Stimulated activated naive CD8-positive, alpha-beta T cell treated with anti-CD3 and anti-CD28 coated beads, Interleukin-15, Interleukin-2, amounts not matched to agents 100 ng/mL and 50 ng/mL, for 24 hours (primary cell): ENCODE results near the gene AKAP6.

Experiments used
- H3K27ac Mint-ChIP-seq: one replicate; pipeline ENCODE4 v1.8.0; 2021; ENCODE audit warnings: mild to moderate bottlenecking, mixed read lengths
- H3K27me3 Mint-ChIP-seq: one replicate; pipeline ENCODE4 v1.8.0; 2021; ENCODE audit warnings: mixed read lengths
- H3K36me3 Mint-ChIP-seq: one replicate; pipeline ENCODE4 v1.8.0; 2021; ENCODE audit warnings: low read depth, mixed read lengths
- H3K4me1 Mint-ChIP-seq: one replicate; pipeline ENCODE4 v1.8.0; 2021; ENCODE audit warnings: low read depth, mixed read lengths
- H3K4me3 Mint-ChIP-seq: one replicate; pipeline ENCODE4 v1.8.0; 2021; ENCODE audit warnings: mild to moderate bottlenecking, mixed read lengths
- H3K9me3 Mint-ChIP-seq: one replicate; pipeline ENCODE4 v1.8.0; 2021; ENCODE audit warnings: mixed read lengths

The AKAP6 gene

GRCh38 chr14:32473464-32473855 lies 144.4 kb downstream of the AKAP6 start:
- Mint-ChIP-seq H3K4me1 (no peaks in the 10 kb centered on the region), H3K4me3 (no peak overlapping the region), H3K27me3 (no peaks in the 10 kb centered on the region), H3K27ac (no peak overlapping the region), H3K9me3 (no peaks in the 10 kb centered on the region), H3K36me3 (no peaks in the 10 kb centered on the region)

GRCh38 chr14:32474478-32475195 lies 145.5 kb downstream of the AKAP6 start:
- Mint-ChIP-seq H3K27ac (no peak overlapping the region), H3K9me3 (no peaks in the 10 kb centered on the region), H3K4me3 (no peak overlapping the region), H3K27me3 (no peaks in the 10 kb centered on the region), H3K36me3 (no peaks in the 10 kb centered on the region), H3K4me1 (no peaks in the 10 kb centered on the region)

- no peaks in the 10 kb centered on the region for H3K4me1 Mint-ChIP-seq
- no peaks in the 10 kb centered on the region for H3K9me3 Mint-ChIP-seq
- no peak overlapping the region for H3K27ac Mint-ChIP-seq
- no peaks in the 10 kb centered on the region for H3K27me3 Mint-ChIP-seq
- H3K4me3 Mint-ChIP-seq = no peak overlapping the region
- H3K36me3 Mint-ChIP-seq = no peaks in the 10 kb centered on the region
These were observed 147.4 kb downstream of the AKAP6 start for GRCh38 chr14:32476532-32476931.

- H3K4me1 Mint-ChIP-seq = no peaks in the 10 kb centered on the region
- no peak overlapping the region for H3K4me3 Mint-ChIP-seq
- no peaks in the 10 kb centered on the region for H3K9me3 Mint-ChIP-seq
These were observed 148.3 kb downstream of the AKAP6 start for GRCh38 chr14:32477396-32477795.

GRCh38 chr14:32478050-32478449 lies 149.0 kb downstream of the AKAP6 start:
- H3K9me3 Mint-ChIP-seq = no peaks in the 10 kb centered on the region
- H3K27ac Mint-ChIP-seq = no peak overlapping the region
- H3K4me3 Mint-ChIP-seq = no peak overlapping the region
- H3K4me1 Mint-ChIP-seq = no peaks in the 10 kb centered on the region
- no peaks in the 10 kb centered on the region for H3K36me3 Mint-ChIP-seq
- no peaks in the 10 kb centered on the region for H3K27me3 Mint-ChIP-seq

More at GRCh38 chr14:32477396-32477795, 148.3 kb downstream of the AKAP6 start:
- Mint-ChIP-seq H3K36me3 (no peaks in the 10 kb centered on the region), H3K27me3 (no peaks in the 10 kb centered on the region), H3K27ac (no peak overlapping the region)

GRCh38 chr14:32480337-32480736 lies 151.2 kb downstream of the AKAP6 start:
- Mint-ChIP-seq H3K4me1 (no peaks in the 10 kb centered on the region), H3K27me3 (no peaks in the 10 kb centered on the region), H3K9me3 (no peaks in the 10 kb centered on the region), H3K27ac (no peak overlapping the region), H3K4me3 (no peak overlapping the region), H3K36me3 (no peaks in the 10 kb centered on the region)

- Mint-ChIP-seq H3K4me3 (no peak overlapping the region), H3K4me1 (no peaks in the 10 kb centered on the region), H3K27ac (no peak overlapping the region), H3K27me3 (no peaks in the 10 kb centered on the region), H3K36me3 (no peaks in the 10 kb centered on the region), H3K9me3 (no peaks in the 10 kb centered on the region)
These were observed 152.6 kb downstream of the AKAP6 start for GRCh38 chr14:32481707-32482106.

- H3K36me3 Mint-ChIP-seq = no peaks in the 10 kb centered on the region
- no peaks in the 10 kb centered on the region for H3K9me3 Mint-ChIP-seq
- no peaks in the 10 kb centered on the region for H3K27me3 Mint-ChIP-seq
- H3K27ac Mint-ChIP-seq = no peak overlapping the region
- H3K4me1 Mint-ChIP-seq = no peaks in the 10 kb centered on the region
- no peak overlapping the region for H3K4me3 Mint-ChIP-seq
These were observed 162.4 kb downstream of the AKAP6 start for GRCh38 chr14:32491416-32492016.

GRCh38 chr14:32492457-32492856 lies 163.4 kb downstream of the AKAP6 start:
- H3K4me1 Mint-ChIP-seq = no peaks in the 10 kb centered on the region
- no peak overlapping the region for H3K4me3 Mint-ChIP-seq
- H3K9me3 Mint-ChIP-seq = no peaks in the 10 kb centered on the region
- no peaks in the 10 kb centered on the region for H3K27me3 Mint-ChIP-seq
- no peak overlapping the region for H3K27ac Mint-ChIP-seq
- no peaks in the 10 kb centered on the region for H3K36me3 Mint-ChIP-seq

GRCh38 chr14:32494609-32495434 lies 165.7 kb downstream of the AKAP6 start:
- Mint-ChIP-seq H3K9me3 (no peaks in the 10 kb centered on the region), H3K36me3 (no peaks in the 10 kb centered on the region), H3K4me1 (no peaks in the 10 kb centered on the region), H3K27me3 (no peaks in the 10 kb centered on the region), H3K4me3 (no peak overlapping the region), H3K27ac (no peak overlapping the region)

GRCh38 chr14:32495435-32495734 lies 166.3 kb downstream of the AKAP6 start:
- H3K36me3 Mint-ChIP-seq = no peaks in the 10 kb centered on the region
- H3K27ac Mint-ChIP-seq = no peak overlapping the region
- no peak overlapping the region for H3K4me3 Mint-ChIP-seq
- H3K27me3 Mint-ChIP-seq = no peaks in the 10 kb centered on the region
- no peaks in the 10 kb centered on the region for H3K9me3 Mint-ChIP-seq
- no peaks in the 10 kb centered on the region for H3K4me1 Mint-ChIP-seq

GRCh38 chr14:32497248-32497647 lies 168.2 kb downstream of the AKAP6 start:
- Mint-ChIP-seq H3K36me3 (no peaks in the 10 kb centered on the region), H3K4me3 (no peak overlapping the region), H3K9me3 (no peaks in the 10 kb centered on the region), H3K27ac (no peak overlapping the region), H3K27me3 (no peaks in the 10 kb centered on the region), H3K4me1 (no peaks in the 10 kb centered on the region)

- Mint-ChIP-seq H3K27me3 (no peaks in the 10 kb centered on the region), H3K4me1 (no peaks in the 10 kb centered on the region), H3K27ac (no peak overlapping the region), H3K4me3 (no peak overlapping the region), H3K36me3 (no peaks in the 10 kb centered on the region), H3K9me3 (no peaks in the 10 kb centered on the region)
These were observed 178.2 kb downstream of the AKAP6 start for GRCh38 chr14:32507029-32507984.

- Mint-ChIP-seq H3K4me3 (no peak overlapping the region), H3K36me3 (no peaks in the 10 kb centered on the region), H3K4me1 (no peaks in the 10 kb centered on the region), H3K27me3 (no peaks in the 10 kb centered on the region), H3K9me3 (no peaks in the 10 kb centered on the region), H3K27ac (no peak overlapping the region)
These were observed 179.2 kb downstream of the AKAP6 start for GRCh38 chr14:32508281-32508680.
